Neural crest cell (in vitro differentiated cells): ENCODE results near the gene RNF5. TPM values are rescaled to one million over a fixed set of nuclear protein-coding genes. Genes with fewer than 3 reads are reported as not detected.
"Not testable (repeated sequence)": the region's sequence is repeated elsewhere in the genome, so short reads cannot be mapped to it uniquely, and the experiment has no call there.

ENCODE experiments used
- DNase-seq: peaks from one replicate; pipeline ENCODE4 v3.0.0; 2021; ENCODE audit warnings: low read depth, mixed read lengths, low spot score
- H3K27ac Mint-ChIP-seq: one replicate; pipeline ENCODE4 v1.8.0; 2021; ENCODE audit warnings: mild to moderate bottlenecking, mixed read lengths; ENCODE audit not compliant: unreplicated experiment
- H3K27me3 Mint-ChIP-seq: 2 replicates; pipeline ENCODE4 v1.8.0; 2021; ENCODE audit warnings: low read depth, mild to moderate bottlenecking, mixed read lengths
- H3K36me3 Mint-ChIP-seq: 2 replicates; pipeline ENCODE4 v1.8.0; 2021; ENCODE audit warnings: low read depth, mild to moderate bottlenecking, mixed read lengths
- H3K4me1 Mint-ChIP-seq: 2 replicates; pipeline ENCODE4 v1.8.0; 2021; ENCODE audit warnings: mixed read lengths
- H3K4me3 Mint-ChIP-seq: one replicate; pipeline ENCODE4 v1.8.0; 2021; ENCODE audit warnings: mild to moderate bottlenecking, mixed read lengths
- H3K9me3 Mint-ChIP-seq: 2 replicates; pipeline ENCODE4 v1.8.0; 2021; ENCODE audit warnings: mixed read lengths
- total RNA-seq: library from RNA; stranded (reverse); gene quantifications from 2 replicates; pipeline ENCODE4 v1.2.1, GENCODE V29; 2021
- TF ChIP-seq, protein P1 (sequence below): fragments of 200-600 bp; sonication (generic); conservative IDR thresholded peaks from 2 replicates; pipeline ENCODE4 v1.5.0; 2021; ENCODE audit warnings: antibody characterized with exemption, mild to moderate bottlenecking

RNF5 gene
- total RNA-seq, 1 donor from 2014 or later = 60.2 TPM

DNA sequence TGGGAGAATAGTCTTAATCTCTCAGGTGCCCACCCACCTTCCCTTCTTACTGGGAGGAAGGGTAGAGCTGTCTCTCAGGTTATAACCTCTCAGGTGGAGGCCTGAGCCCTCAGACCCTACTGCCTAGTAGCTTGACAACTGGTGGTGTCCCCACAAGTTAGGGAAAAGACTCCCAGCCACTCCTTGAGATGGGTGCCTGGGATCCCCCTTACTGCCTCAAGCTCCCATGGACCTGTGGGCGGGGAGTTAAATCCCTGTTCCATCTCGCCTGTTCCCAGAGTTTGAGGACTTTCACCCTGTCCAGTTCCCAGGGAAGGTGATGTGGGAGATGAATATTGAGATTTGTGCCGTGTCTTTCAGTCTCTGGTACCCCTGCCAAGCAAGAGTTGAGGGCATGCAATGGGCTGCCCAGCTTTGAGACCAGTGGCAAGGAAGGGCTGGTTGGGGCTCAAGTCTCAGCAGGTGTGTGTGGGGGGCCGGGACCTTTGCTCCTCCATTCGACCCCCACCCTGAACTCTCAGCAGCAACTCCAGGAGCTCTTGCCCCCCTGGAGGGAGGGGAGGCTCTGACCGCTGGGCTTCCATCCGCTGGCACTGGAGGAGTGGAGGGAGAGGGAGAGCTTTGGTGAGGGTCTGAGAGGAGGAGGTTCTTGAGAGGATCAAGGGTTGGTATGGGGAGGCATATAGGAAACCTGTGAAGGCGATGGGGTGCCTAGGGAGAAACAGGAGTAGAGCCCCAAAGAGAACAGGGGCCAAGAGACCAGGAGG lies 12.9 kb downstream of the RNF5 start:
- peaks cover 8% of the 10 kb centered on the region for H3K36me3 Mint-ChIP-seq
- TF ChIP-seq, protein P1, sequence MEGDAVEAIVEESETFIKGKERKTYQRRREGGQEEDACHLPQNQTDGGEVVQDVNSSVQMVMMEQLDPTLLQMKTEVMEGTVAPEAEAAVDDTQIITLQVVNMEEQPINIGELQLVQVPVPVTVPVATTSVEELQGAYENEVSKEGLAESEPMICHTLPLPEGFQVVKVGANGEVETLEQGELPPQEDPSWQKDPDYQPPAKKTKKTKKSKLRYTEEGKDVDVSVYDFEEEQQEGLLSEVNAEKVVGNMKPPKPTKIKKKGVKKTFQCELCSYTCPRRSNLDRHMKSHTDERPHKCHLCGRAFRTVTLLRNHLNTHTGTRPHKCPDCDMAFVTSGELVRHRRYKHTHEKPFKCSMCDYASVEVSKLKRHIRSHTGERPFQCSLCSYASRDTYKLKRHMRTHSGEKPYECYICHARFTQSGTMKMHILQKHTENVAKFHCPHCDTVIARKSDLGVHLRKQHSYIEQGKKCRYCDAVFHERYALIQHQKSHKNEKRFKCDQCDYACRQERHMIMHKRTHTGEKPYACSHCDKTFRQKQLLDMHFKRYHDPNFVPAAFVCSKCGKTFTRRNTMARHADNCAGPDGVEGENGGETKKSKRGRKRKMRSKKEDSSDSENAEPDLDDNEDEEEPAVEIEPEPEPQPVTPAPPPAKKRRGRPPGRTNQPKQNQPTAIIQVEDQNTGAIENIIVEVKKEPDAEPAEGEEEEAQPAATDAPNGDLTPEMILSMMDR = no peak
- H3K4me3 Mint-ChIP-seq = peak overlapping the region; percentile 78
- no peaks in the 10 kb centered on the region for H3K27me3 Mint-ChIP-seq
- peak overlapping the region; percentile 84 for H3K27ac Mint-ChIP-seq
- DNase-seq = no peak
- H3K9me3 Mint-ChIP-seq = no peaks in the 10 kb centered on the region
- H3K4me1 Mint-ChIP-seq = peaks cover 73% of the 10 kb centered on the region

GRCh38 chr6:32191696-32192607 lies 13.7 kb downstream of the RNF5 start:
- H3K27me3 Mint-ChIP-seq = no peaks in the 10 kb centered on the region
- peak overlapping the region; percentile 84 for H3K27ac Mint-ChIP-seq
- no peak for DNase-seq
- H3K36me3 Mint-ChIP-seq = peaks cover 5% of the 10 kb centered on the region
- no peaks in the 10 kb centered on the region for H3K9me3 Mint-ChIP-seq
- peaks cover 69% of the 10 kb centered on the region for H3K4me1 Mint-ChIP-seq
- TF ChIP-seq, protein P1 = no peak
- H3K4me3 Mint-ChIP-seq = peak overlapping the region; percentile 78

DNA sequence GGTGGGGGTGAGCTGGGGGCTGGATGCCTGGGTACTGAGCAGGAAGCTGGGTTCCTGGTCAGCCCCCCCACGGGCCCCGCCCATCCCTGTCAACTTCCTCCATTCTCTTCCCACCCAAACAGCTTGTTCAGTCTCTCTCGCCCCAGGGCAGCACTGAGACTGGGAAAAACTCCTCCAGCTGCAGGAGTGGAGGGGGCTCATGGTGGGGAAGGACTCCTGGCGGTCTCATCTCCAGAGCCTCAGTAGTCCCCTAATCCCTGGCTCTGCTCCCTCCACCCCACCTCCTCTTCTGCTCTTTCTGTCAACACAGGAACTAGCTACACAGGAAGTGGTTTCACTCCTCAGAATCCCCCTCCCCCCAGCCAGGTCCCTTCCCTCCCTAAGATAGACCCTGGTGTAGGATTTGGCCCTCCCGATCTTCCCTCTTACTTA lies 14.4 kb downstream of the RNF5 start, which contains the start of gene GPSM3:
Gene GPSM3 (minus strand): TSS at position 36 of the 432 bp plus-strand sequence. CDS start 130 bp downstream, outside the sequence.
- peaks cover 68% of the 10 kb centered on the region for H3K4me1 Mint-ChIP-seq

DNA sequence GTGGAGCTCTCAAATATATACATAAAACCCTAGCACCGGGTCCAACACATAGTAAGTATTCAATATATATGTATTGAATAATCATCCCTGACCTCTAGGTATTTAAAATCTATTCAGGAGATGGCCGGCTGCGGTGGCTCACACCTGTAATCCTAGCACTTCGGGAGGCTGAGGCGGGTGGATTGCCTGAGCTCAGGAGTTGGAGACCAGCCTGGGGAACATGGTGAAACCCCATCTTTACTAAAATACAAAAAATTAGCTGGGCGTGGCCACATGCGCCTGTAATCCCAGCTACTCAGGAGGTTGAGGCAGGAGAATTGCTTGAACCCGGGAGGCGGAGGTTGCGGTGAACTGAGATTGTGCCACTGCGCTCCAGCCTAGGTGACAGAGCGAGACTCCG lies 14.9 kb downstream of the RNF5 start:
- H3K36me3 Mint-ChIP-seq, H3K9me3 Mint-ChIP-seq, DNase-seq, H3K27me3 Mint-ChIP-seq: not testable (repeated sequence)
- Mint-ChIP-seq H3K4me1 (peaks cover 66% of the 10 kb centered on the region), H3K27ac (peak overlapping the region; percentile 43), H3K4me3 (peak overlapping the region; percentile 78)

More for the DNA sequence above, 14.4 kb downstream of the RNF5 start, which contains the start of gene GPSM3:
- Mint-ChIP-seq H3K36me3 (peaks cover under 1% of the 10 kb centered on the region), H3K27me3 (no peaks in the 10 kb centered on the region), H3K4me3 (peak within 1 kb of the TSS; percentile 98), H3K9me3 (no peaks in the 10 kb centered on the region), H3K27ac (peak within 1 kb of the TSS; percentile 84)
- TF ChIP-seq, protein P1 = no peak
- no peak for DNase-seq

DNA sequence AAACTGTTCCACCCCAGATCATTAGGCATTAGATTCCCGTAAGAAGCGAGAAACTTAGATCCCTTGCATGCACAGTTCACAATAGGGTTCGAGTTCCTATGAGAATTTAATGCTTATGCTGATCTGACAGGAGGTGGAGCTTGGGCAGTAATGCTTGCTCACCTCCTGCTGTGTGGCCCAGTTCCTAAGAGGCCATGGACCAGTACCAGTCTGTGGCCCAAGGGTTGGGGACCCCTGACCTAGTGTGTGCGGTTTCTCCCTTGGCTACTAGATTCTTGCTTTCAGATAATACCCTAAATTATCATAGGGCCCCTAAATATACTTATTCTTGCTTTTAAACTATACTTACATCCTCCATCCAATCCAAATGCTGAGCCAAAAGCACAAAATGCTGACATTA lies 16.2 kb downstream of the RNF5 start:
- peaks cover 54% of the 10 kb centered on the region for H3K4me1 Mint-ChIP-seq
- no peak for DNase-seq
- TF ChIP-seq, protein P1 = no peak
- no peaks in the 10 kb centered on the region for H3K9me3 Mint-ChIP-seq
- H3K27me3 Mint-ChIP-seq = no peaks in the 10 kb centered on the region
- no peaks in the 10 kb centered on the region for H3K36me3 Mint-ChIP-seq
- peak overlapping the region; percentile 98 for H3K4me3 Mint-ChIP-seq
- H3K27ac Mint-ChIP-seq = no peak overlapping the region
